HG03175 (cell line): ENCODE measurements around the gene AGBL3.

Source experiments
- ATAC-seq: cut with Tn5 transposase; IDR thresholded peaks from one replicate; pipeline ENCODE4 v1.9.1; 2021; ENCODE audit warnings: mild to moderate bottlenecking, moderate library complexity; ENCODE audit not compliant: unreplicated experiment

AGBL3 gene

DNA sequence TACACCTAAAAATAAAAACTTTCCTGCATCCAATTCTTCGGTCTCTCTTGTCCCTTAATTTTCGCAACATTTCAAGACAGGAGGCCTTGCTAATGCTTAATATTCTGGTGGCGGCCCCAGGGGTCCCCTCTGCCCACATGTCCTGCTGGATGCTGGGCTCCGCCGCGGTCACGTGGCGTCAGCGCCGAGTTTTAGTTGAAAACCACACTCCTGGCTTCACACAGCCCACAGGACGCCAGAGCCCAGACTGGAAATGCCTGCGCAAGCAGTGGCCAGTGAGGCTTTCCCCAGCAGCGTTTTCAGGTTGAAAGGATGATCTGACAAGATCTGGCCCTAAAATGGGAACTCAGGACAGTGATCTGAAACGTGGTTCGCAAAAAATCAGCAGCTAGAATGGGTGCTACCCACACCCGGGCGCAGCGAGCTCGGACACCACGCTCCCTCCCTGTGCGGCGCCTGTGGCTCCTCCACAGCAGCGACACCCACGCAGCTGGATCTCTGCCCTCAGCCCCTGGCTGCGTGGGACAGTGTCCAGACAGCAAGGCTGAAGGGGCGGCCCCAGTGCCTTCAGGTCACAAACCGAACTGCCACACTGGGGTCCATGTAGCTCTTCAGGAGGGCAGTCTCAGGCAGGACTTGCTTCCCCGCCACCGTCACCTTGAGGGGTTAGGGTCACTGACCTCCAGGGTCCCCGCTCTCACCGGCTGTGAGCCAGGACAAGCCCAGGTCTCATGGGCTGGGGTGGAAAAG, 195.8 kb downstream of the AGBL3 start:
- no peak for ATAC-seq

GRCh38 chr7:135183478-135183877, 197.2 kb downstream of the AGBL3 start:
- no peak for ATAC-seq

DNA sequence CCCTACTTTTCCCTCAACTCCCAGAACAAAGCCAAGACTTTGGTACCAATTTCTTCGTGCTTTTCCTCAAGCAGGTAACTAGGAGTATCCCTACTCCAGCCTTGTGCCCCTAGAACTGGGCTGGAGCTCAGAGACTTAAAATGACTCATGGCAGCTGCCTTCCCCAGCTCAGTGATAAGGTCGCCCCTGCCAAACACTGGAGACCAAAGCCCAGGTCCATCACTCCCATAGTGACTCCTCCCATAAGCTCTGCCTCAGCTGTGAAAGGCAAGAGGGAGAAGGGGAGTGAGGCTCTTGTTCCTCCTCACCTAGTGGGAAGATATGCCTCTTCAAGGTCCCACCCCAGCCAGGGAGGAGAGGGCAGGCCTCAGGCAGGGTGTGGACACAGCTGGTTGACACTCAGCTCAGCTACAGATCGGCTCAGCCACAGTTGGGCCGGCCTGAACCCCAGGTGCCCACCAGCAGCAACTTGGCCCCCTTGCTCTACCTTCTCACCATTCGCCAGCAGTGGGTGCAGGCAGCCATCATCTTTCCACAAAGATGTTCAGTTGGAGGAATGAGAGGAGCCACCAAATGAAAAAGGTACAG, 198.0 kb downstream of the AGBL3 start:
- ATAC-seq, result no peak
